ENCODE data around the gene GRAP. TPM values are rescaled to one million over a fixed set of nuclear protein-coding genes. Genes with fewer than 3 reads are reported as not detected.

Gene GRAP
- total and polyA plus RNA-seq, 7 donors = 0.71 to 2.2 (median 1.7) TPM

Other genes with a start within 250 kb of the GRAP start
- gene PRPSAP2, start 188.8 kb downstream of the GRAP start, total RNA-seq = 10 to 100 TPM in 3 of 4 donors, 1 to 10 TPM in 1; 8.7 to 11.1 (median 10.4) TPM
- gene PRPSAP2, start 188.8 kb downstream of the GRAP start, polyA plus RNA-seq = 10 to 100 TPM in 1 of 3 donors, 1 to 10 TPM in 2; 8.2 to 13.2 (median 8.4) TPM
- gene SLC5A10, start 94.8 kb downstream of the GRAP start, total RNA-seq = not detected
- gene SLC5A10, start 94.8 kb downstream of the GRAP start, polyA plus RNA-seq = under 1 TPM in 1 of 3 donors, not detected in 2; 0.03 TPM
- gene FAM83G, start 42.2 kb downstream of the GRAP start, total RNA-seq = 10 to 100 TPM in 1 of 4 donors, 1 to 10 TPM in 3; 7.0 to 20.4 (median 9.3) TPM
- 10 to 100 TPM in 1 of 3 donors, 1 to 10 TPM in 2; 8.2 to 65.6 (median 9.0) TPM for gene FAM83G, start 42.2 kb downstream of the GRAP start, polyA plus RNA-seq
- 1 to 10 TPM in 1 of 4 donors, under 1 TPM in 1, not detected in 2; 0.90 to 1.5 TPM for gene GRAPL, start 80.6 kb upstream of the GRAP start, total RNA-seq
- under 1 TPM; 0.34 to 0.74 (median 0.35) TPM for gene GRAPL, start 80.6 kb upstream of the GRAP start, polyA plus RNA-seq
- 10 to 100 TPM; 23.6 to 36.0 (median 26.9) TPM for gene EPN2, start 190.4 kb upstream of the GRAP start, total RNA-seq
- gene EPN2, start 190.4 kb upstream of the GRAP start, polyA plus RNA-seq = 10 to 100 TPM; 11.6 to 27.2 (median 12.2) TPM